SIG-M5 (cell line): ENCODE measurements around the gene FAM221A.
"Not testable (repeated sequence)": the region's sequence is repeated elsewhere in the genome, so short reads cannot be mapped to it uniquely, and the experiment has no call there.

Experiments used
- DNase-seq: peaks from one replicate; lab custom pipeline; 2025; lab: John Stamatoyannopoulos, UW

The FAM221A gene

GRCh38 chr7:23709081-23709750 lies 29.2 kb downstream of the FAM221A start:
- DNase-seq, result no peak

GRCh38 chr7:23710000-23710399 lies 30.0 kb downstream of the FAM221A start, which contains the start of gene STK31:
Gene STK31, plus strand, starts transcription at chr7:23710219. Its CDS starts 67 bp downstream, at chr7:23710286.
- no peak for DNase-seq

- no peak for DNase-seq
Observed at GRCh38 chr7:23712368-23713284, 32.6 kb downstream of the FAM221A start.

GRCh38 chr7:23713285-23714149 lies 33.5 kb downstream of the FAM221A start:
- DNase-seq, result no peak

- no peak for DNase-seq
Observed at GRCh38 chr7:23714150-23714464, 34.1 kb downstream of the FAM221A start.

- no peak for DNase-seq
Observed at GRCh38 chr7:23714579-23714978, 34.6 kb downstream of the FAM221A start.

GRCh38 chr7:23715099-23715498 lies 35.1 kb downstream of the FAM221A start:
- DNase-seq, result no peak

- no peak for DNase-seq
Observed at GRCh38 chr7:23717788-23718187, 37.8 kb downstream of the FAM221A start.

GRCh38 chr7:23721456-23721855 lies 41.5 kb downstream of the FAM221A start:
- DNase-seq, result no peak

GRCh38 chr7:23722587-23723216 lies 42.7 kb downstream of the FAM221A start:
- DNase-seq, result not testable (repeated sequence)

GRCh38 chr7:23724113-23724512 lies 44.1 kb downstream of the FAM221A start:
- not testable (repeated sequence) for DNase-seq

GRCh38 chr7:23742051-23742450 lies 62.1 kb downstream of the FAM221A start:
- DNase-seq, result no peak

GRCh38 chr7:23743226-23743625 lies 63.2 kb downstream of the FAM221A start:
- no peak for DNase-seq

- no peak for DNase-seq
Observed at GRCh38 chr7:23746629-23747028, 66.6 kb downstream of the FAM221A start.

- no peak for DNase-seq
Observed at GRCh38 chr7:23751852-23752251, 71.9 kb downstream of the FAM221A start.
